Measurements from ENCODE around the gene KCTD20.

KCTD20 gene

DNA sequence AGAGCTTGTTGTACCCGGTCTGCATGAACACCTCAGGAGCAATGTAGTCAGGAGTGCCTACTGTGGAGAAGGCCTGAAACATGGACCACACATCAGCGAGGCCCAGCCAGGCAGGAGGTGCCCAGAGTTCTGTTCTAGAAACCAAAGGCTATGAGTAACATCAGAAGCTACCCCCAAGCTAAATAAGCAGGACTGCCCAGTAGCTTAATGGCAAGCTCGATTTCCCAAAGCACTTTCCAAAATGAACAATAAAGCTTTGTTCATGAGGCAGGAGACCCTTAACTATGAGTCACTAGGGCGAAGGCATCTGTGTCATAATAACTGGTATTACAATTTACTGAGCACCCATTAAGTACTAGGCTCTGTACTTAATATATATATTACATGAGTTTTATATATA lies 57.1 kb downstream of the KCTD20 start:
- Histone ChIP-seq H3K9me3 (ENCODE audit: insufficient read depth, low read length) (no peaks in the 10 kb centered on the region), H2AFZ (ENCODE audit: low read depth, low read length, severe bottlenecking) (no peak overlapping the region), H4K20me1 (ENCODE audit: low read depth, low read length) (no peaks in the 10 kb centered on the region), H3K36me3 (ENCODE audit: low read length) (peaks cover 33% of the 10 kb centered on the region), H3K79me2 (ENCODE audit: insufficient read depth, low read length) (no peaks in the 10 kb centered on the region), H3K9me2 (replicated peaks; ENCODE audit: insufficient read depth, low read length) (no peaks in the 10 kb centered on the region), H3K4me2 (ENCODE audit: low read depth, low read length, poor library complexity, severe bottlenecking) (no peak overlapping the region), H3K4me3 (ENCODE audit: insufficient read depth, low read length, poor library complexity, severe bottlenecking) (no peak overlapping the region), H3K9ac (ENCODE audit: low read length) (no peak overlapping the region), H3K27me3 (ENCODE audit: low read length) (no peaks in the 10 kb centered on the region), H3K27ac (ENCODE audit: low read depth, low read length) (no peak overlapping the region), H3F3A (ENCODE audit: insufficient read depth) (no peaks in the 10 kb centered on the region; the same call in 1 of the 2 replicates)
- TF ChIP-seq EZH2phosphoT487 (conservative IDR thresholded peaks at IDR 0.05; ENCODE audit: low read length) = no peak
- TF ChIP-seq, protein P1, sequence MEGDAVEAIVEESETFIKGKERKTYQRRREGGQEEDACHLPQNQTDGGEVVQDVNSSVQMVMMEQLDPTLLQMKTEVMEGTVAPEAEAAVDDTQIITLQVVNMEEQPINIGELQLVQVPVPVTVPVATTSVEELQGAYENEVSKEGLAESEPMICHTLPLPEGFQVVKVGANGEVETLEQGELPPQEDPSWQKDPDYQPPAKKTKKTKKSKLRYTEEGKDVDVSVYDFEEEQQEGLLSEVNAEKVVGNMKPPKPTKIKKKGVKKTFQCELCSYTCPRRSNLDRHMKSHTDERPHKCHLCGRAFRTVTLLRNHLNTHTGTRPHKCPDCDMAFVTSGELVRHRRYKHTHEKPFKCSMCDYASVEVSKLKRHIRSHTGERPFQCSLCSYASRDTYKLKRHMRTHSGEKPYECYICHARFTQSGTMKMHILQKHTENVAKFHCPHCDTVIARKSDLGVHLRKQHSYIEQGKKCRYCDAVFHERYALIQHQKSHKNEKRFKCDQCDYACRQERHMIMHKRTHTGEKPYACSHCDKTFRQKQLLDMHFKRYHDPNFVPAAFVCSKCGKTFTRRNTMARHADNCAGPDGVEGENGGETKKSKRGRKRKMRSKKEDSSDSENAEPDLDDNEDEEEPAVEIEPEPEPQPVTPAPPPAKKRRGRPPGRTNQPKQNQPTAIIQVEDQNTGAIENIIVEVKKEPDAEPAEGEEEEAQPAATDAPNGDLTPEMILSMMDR (IDR thresholded peaks at IDR 0.05; ENCODE audit: insufficient read depth, low read length, poor library complexity, severe bottlenecking) = no peak

DNA sequence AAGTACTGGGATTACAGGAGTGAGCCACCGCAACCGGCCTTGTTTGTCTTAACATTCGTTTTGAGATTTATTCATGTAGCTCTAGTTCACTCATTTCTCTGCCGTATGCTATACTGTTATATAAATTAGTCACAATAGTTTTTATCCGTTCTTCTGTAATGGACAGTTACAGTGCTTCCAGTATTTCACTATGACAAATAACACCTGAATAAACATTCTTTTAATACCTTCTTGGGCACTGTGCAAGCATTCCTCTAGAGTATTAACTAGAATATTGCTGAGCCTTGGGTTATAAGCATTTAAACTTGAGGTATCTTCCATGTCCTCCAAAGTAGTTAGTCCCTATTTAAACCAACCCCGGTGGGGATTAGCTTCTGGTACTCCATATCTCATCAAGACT lies 58.9 kb downstream of the KCTD20 start:
- Histone ChIP-seq H3K27ac (ENCODE audit: low read depth, low read length) (no peak overlapping the region), H3K4me3 (ENCODE audit: insufficient read depth, low read length, poor library complexity, severe bottlenecking) (no peak overlapping the region), H3K9me2 (replicated peaks; ENCODE audit: insufficient read depth, low read length) (no peaks in the 10 kb centered on the region), H3K79me2 (ENCODE audit: insufficient read depth, low read length) (no peaks in the 10 kb centered on the region), H3K4me2 (ENCODE audit: low read depth, low read length, poor library complexity, severe bottlenecking) (no peak overlapping the region), H3K27me3 (ENCODE audit: low read length) (no peaks in the 10 kb centered on the region), H3K9ac (ENCODE audit: low read length) (no peak overlapping the region), H2AFZ (ENCODE audit: low read depth, low read length, severe bottlenecking) (no peak overlapping the region), H3K36me3 (ENCODE audit: low read length) (peaks cover 32% of the 10 kb centered on the region), H3F3A (ENCODE audit: insufficient read depth) (no peaks in the 10 kb centered on the region; the same call in 1 of the 2 replicates), H3K9me3 (ENCODE audit: insufficient read depth, low read length) (no peaks in the 10 kb centered on the region), H4K20me1 (ENCODE audit: low read depth, low read length) (no peaks in the 10 kb centered on the region)
- TF ChIP-seq EZH2phosphoT487 (conservative IDR thresholded peaks at IDR 0.05; ENCODE audit: low read length) = no peak
- TF ChIP-seq, protein P1 (IDR thresholded peaks at IDR 0.05; ENCODE audit: insufficient read depth, low read length, poor library complexity, severe bottlenecking) = no peak

DNA sequence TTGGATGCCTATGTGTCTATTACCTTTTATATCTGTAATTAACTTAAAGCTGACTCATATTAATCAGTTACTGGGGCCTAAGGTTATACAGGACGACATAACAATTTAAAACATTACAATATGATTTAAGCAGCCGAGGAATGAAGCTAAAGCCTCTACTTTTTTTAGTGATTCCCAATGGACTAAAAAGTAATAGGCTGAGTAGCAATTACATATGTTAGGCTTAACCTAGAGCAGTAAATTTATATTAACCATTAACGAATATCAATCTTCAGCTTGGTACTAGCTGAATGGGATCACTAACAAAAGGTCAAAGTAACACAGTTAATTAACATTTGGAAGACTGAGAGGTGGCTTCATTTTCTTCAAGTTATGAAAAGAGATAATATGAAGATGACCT lies 61.4 kb downstream of the KCTD20 start:
- TF ChIP-seq, protein P1 (IDR thresholded peaks at IDR 0.05; ENCODE audit: insufficient read depth, low read length, poor library complexity, severe bottlenecking) = no peak
- TF ChIP-seq EZH2phosphoT487 (conservative IDR thresholded peaks at IDR 0.05; ENCODE audit: low read length) = no peak
- Histone ChIP-seq H3K4me2 (ENCODE audit: low read depth, low read length, poor library complexity, severe bottlenecking) (no peak overlapping the region), H2AFZ (ENCODE audit: low read depth, low read length, severe bottlenecking) (no peak overlapping the region), H3K9me2 (replicated peaks; ENCODE audit: insufficient read depth, low read length) (no peaks in the 10 kb centered on the region), H4K20me1 (ENCODE audit: low read depth, low read length) (no peaks in the 10 kb centered on the region), H3K9ac (ENCODE audit: low read length) (no peak overlapping the region), H3K36me3 (ENCODE audit: low read length) (peaks cover 22% of the 10 kb centered on the region; the same call in 1 of the 2 replicates), H3K9me3 (ENCODE audit: insufficient read depth, low read length) (no peaks in the 10 kb centered on the region), H3K27ac (ENCODE audit: low read depth, low read length) (no peak overlapping the region), H3K79me2 (ENCODE audit: insufficient read depth, low read length) (no peaks in the 10 kb centered on the region), H3F3A (ENCODE audit: insufficient read depth) (no peaks in the 10 kb centered on the region), H3K4me3 (ENCODE audit: insufficient read depth, low read length, poor library complexity, severe bottlenecking) (no peak overlapping the region), H3K27me3 (ENCODE audit: low read length) (no peaks in the 10 kb centered on the region)

All from SU-DHL-6 (cell line).